Stimulated activated naive B cell treated with anti-CD40 and anti-IgM and Interleukin-4, amounts not matched to agents 10 μg/mL and 1 μg/mL and 100 μg/mL, for 72 hours (primary cell): Measurements from ENCODE around the gene ZNF76.

Experiments
- ATAC-seq, 2 donors: fragments of 150-1000 bp; cut with Tn5 transposase; replicated peaks; 2 replicates each; pipeline ENCODE4 v1.10.0; 2021; ENCODE audit warnings: moderate library complexity in 1 of 2
- DNase-seq: peaks from one replicate; pipeline ENCODE4 v3.0.0; 2021
- H3K27ac Mint-ChIP-seq: one replicate; pipeline ENCODE4 v1.8.0; 2022; ENCODE audit warnings: mild to moderate bottlenecking, mixed read lengths
- H3K27me3 Mint-ChIP-seq, 2 donors: one replicate each; pipeline ENCODE4 v1.8.0; 2022; ENCODE audit warnings: mixed read lengths in 2 of 2
- H3K36me3 Mint-ChIP-seq, 2 donors: one replicate each; pipeline ENCODE4 v1.8.0; 2022; ENCODE audit warnings: mixed read lengths in 2 of 2, mild to moderate bottlenecking in 1 of 2
- H3K4me1 Mint-ChIP-seq, 2 donors: one replicate each; pipeline ENCODE4 v1.8.0; 2022; ENCODE audit warnings: mixed read lengths in 2 of 2, mild to moderate bottlenecking in 1 of 2
- H3K4me3 Mint-ChIP-seq, 2 donors: one replicate each; pipeline ENCODE4 v1.8.0; 2022; ENCODE audit warnings: mild to moderate bottlenecking in 2 of 2, mixed read lengths in 2 of 2, moderate library complexity in 1 of 2
- H3K9me3 Mint-ChIP-seq, 2 donors: one replicate each; pipeline ENCODE4 v1.8.0; 2022; ENCODE audit warnings: mixed read lengths in 2 of 2, mild to moderate bottlenecking in 1 of 2

Gene ZNF76

GRCh38 chr6:35259194-35259947 is at the start of gene ZNF76:
TSS of gene ZNF76 (plus strand) at chr6:35259735. CDS start at chr6:35281152, 21,417 bp downstream.
- no peaks in the 10 kb centered on the region for H3K9me3 Mint-ChIP-seq
- peak; percentile 87 to 91 for ATAC-seq
- peak within 1 kb of the TSS; percentile 98 to 100 for H3K4me3 Mint-ChIP-seq
- H3K36me3 Mint-ChIP-seq = peaks cover 5 to 15% of the 10 kb centered on the region in 2 donors
- DNase-seq = peak; percentile 89
- H3K27me3 Mint-ChIP-seq = no peaks in the 10 kb centered on the region
- H3K4me1 Mint-ChIP-seq = peaks cover 39 to 51% of the 10 kb centered on the region in 2 donors
- H3K27ac Mint-ChIP-seq = peak within 1 kb of the TSS; percentile 99

DNA sequence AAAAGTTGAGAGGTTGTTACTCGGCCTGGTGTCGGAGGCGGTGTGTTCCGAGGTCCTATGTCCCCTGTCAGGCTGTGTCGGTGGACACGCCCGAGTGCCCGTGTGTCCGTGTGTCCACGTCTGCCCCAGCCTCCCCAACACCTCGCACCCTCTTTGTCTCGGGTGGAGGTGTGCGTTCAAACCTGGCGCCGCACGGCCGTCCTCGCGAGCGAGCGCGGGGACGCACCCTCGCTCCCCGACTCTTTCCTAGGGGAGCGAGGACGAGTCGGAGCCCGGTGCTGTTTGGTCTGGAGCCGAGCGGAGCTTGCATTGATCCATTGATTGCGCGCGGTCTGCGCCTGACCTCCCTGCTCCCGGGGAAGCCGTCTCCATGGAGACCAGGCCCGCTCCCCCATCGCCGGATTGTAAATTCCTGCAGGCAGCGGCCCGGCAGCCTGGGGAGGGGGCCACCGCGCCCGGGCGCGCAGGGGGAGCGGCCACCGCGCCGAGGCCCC is 46.2 kb upstream of the ZNF76 start:
- Mint-ChIP-seq H3K9me3 (no peaks in the 10 kb centered on the region), H3K4me1 (peaks cover 6 to 16% of the 10 kb centered on the region in 2 donors), H3K27ac (no peak overlapping the region), H3K36me3 (no peaks in the 10 kb centered on the region), H3K4me3 (peak overlapping the region; percentile 75 to 80), H3K27me3 (peaks cover 69 to 82% of the 10 kb centered on the region in 2 donors)
- DNase-seq (no peak), ATAC-seq (no peak)

DNA sequence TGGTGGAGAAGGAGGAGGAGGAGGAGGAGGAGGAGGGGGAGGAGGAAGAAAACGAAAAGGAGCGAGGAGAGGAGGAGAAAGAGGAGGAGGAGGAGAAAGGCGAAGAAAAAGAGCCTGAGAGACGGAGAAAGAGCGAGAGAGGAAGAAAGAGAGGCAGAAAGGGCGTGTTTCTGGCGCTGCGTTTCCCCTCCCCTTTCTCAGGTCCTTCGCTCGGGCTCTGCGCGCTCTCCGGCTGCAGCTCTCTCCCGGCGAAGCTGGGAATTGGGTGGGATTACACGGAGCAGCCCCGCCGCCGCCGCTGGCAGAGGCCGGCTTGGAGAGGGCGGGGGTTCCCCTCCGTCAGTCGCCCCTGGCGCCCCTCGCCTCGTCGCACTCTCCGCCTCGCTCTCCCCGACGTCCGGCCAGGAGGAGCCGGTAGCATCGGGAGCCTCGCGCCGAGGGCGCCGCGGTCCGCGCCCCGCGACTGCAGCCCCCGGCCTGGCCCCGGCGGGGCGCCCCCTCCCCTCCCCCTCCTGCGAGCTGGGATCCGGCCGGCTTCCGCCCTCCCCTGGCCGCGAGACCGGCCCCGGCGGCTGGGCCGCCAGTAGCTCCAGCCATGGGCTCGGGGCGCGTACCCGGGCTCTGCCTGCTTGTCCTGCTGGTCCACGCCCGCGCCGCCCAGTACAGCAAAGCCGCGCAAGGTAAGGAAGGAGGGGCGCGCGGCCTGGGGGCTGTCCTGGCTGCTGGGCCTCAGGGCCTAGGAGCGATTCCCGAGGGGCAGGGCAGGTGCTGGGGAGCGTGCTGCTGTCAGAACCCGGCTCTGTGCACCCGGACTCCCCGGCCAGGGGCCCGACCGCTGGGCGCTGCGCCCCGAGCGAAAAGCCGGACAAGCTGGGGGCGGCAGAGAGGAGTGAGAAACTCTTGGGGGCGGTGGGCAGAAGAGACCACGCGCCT is 45.4 kb upstream of the ZNF76 start, which contains the start of gene SCUBE3:
Gene SCUBE3 (plus strand): TSS at position 133 of the 933 bp plus-strand sequence. CDS start 463 bp downstream, at position 596.
- Mint-ChIP-seq H3K27ac (peak within 1 kb of the TSS; percentile 60), H3K9me3 (no peaks in the 10 kb centered on the region), H3K27me3 (peaks cover 61 to 79% of the 10 kb centered on the region in 2 donors)

GRCh38 chr6:35214869-35215664 is 44.5 kb upstream of the ZNF76 start:
- H3K4me3 Mint-ChIP-seq = no peak overlapping the region
- no peak overlapping the region for H3K27ac Mint-ChIP-seq
- no peak for ATAC-seq
- H3K9me3 Mint-ChIP-seq = no peaks in the 10 kb centered on the region
- DNase-seq = no peak
- peaks cover 0 to 8% of the 10 kb centered on the region in 2 donors for H3K4me1 Mint-ChIP-seq
- H3K36me3 Mint-ChIP-seq = peaks cover 0 to 1% of the 10 kb centered on the region in 2 donors
- peaks cover 60 to 78% of the 10 kb centered on the region in 2 donors for H3K27me3 Mint-ChIP-seq

More for the DNA sequence above, 45.4 kb upstream of the ZNF76 start, which contains the start of gene SCUBE3:
- DNase-seq (no peak), ATAC-seq (peak; percentile 58 to 72)
- H3K4me3 Mint-ChIP-seq = peak within 1 kb of the TSS; percentile 75 to 80
- H3K4me1 Mint-ChIP-seq = peaks cover under 1 to 9% of the 10 kb centered on the region in 2 donors
- peaks cover 0 to 1% of the 10 kb centered on the region in 2 donors for H3K36me3 Mint-ChIP-seq

DNA sequence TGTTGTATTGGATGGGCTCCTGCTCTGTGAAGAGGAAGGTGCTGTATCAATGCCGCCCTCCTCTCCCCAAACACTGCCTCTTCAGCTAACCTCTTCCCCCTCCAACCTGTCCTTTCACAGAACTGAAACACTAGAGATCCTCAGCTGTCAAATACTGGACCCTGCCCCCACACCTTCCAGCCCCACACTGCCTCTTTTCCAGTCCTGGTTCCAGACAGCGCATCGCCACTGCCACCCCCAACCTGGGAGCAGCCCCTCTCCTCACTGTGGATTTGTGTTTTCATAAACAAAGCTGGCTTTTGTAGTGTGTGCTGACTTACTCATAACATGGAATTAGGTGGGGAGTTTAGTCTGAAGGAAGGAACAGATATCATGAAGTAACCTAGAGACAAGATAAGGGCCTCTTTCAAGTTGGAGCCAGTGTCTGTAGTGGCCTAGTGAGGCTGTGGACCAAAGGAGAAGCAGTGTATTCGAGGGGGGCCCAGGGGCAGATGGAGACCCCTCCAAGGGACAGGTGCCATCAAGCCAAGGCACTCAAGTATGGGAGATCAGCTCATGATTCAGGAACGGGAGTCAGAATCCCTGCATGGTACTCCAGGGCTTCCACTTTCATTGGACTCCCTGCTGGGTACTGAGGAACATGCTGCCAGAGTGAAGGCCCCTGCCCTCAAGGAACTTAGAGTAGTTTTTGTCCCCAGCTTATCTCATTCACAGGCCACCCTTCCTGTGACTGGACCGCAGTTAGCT is 43.7 kb upstream of the ZNF76 start:
- no peak for ATAC-seq
- no peak overlapping the region for H3K4me3 Mint-ChIP-seq
- H3K36me3 Mint-ChIP-seq = peaks cover 0 to 1% of the 10 kb centered on the region in 2 donors
- no peaks in the 10 kb centered on the region for H3K9me3 Mint-ChIP-seq
- no peak overlapping the region for H3K27ac Mint-ChIP-seq
- no peak for DNase-seq
- H3K4me1 Mint-ChIP-seq = peaks cover 2 to 8% of the 10 kb centered on the region in 2 donors
- H3K27me3 Mint-ChIP-seq = peaks cover 59 to 81% of the 10 kb centered on the region in 2 donors

DNA sequence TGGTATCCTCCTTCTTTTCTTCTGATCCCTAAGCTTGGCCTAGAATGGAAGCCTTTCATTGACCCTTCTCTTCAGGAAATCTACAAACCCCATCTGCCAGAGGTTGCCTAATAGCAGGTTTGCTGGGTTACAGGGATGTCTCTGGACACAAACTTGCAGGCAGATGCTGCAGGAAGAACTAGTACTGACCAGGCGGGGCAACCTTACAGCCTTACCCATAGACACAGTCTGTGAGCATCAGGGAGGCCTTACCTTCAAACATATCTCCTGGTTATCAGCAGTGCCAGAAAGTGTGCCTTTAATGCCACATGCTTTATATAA is 43.2 kb upstream of the ZNF76 start:
- Mint-ChIP-seq H3K27ac (no peak overlapping the region), H3K4me3 (no peak overlapping the region), H3K9me3 (no peaks in the 10 kb centered on the region), H3K4me1 (peaks cover 3 to 8% of the 10 kb centered on the region in 2 donors), H3K27me3 (peaks cover 58 to 82% of the 10 kb centered on the region in 2 donors), H3K36me3 (peaks cover 0 to 1% of the 10 kb centered on the region in 2 donors)
- DNase-seq = no peak
- ATAC-seq = no peak

GRCh38 chr6:35216851-35217811 is 42.4 kb upstream of the ZNF76 start:
- H3K27ac Mint-ChIP-seq = no peak overlapping the region
- H3K4me1 Mint-ChIP-seq = peaks cover 3 to 8% of the 10 kb centered on the region in 2 donors
- H3K27me3 Mint-ChIP-seq = peaks cover 51 to 78% of the 10 kb centered on the region in 2 donors
- DNase-seq (no peak), ATAC-seq (no peak)
- H3K9me3 Mint-ChIP-seq = no peaks in the 10 kb centered on the region
- peaks cover 0 to 1% of the 10 kb centered on the region in 2 donors for H3K36me3 Mint-ChIP-seq
- H3K4me3 Mint-ChIP-seq = no peak overlapping the region

DNA sequence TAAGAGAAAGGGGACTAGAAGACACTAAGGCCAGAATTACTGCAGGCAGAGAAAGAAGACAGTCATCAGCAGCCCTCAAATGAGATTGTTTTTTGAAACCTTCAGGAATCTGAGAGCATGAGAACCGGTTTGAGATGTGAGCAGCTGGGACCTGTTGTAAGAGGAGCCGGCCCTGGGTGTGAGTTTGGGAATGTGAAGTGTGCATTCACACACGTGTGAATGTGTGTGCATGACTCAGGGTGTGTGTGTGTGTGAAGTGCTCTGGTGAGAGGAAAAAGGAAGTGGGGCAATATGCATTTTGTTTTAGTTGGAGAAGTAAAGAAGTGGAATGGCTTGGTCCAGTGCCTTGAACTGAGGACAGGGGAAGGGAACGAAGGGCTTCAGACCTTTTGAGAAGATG is 41.5 kb upstream of the ZNF76 start:
- Mint-ChIP-seq H3K27me3 (peaks cover 42 to 70% of the 10 kb centered on the region in 2 donors), H3K36me3 (peaks cover 0 to 1% of the 10 kb centered on the region in 2 donors), H3K4me3 (no peak overlapping the region), H3K4me1 (peaks cover 3 to 5% of the 10 kb centered on the region in 2 donors), H3K9me3 (no peaks in the 10 kb centered on the region), H3K27ac (no peak overlapping the region)
- DNase-seq (no peak), ATAC-seq (no peak)

DNA sequence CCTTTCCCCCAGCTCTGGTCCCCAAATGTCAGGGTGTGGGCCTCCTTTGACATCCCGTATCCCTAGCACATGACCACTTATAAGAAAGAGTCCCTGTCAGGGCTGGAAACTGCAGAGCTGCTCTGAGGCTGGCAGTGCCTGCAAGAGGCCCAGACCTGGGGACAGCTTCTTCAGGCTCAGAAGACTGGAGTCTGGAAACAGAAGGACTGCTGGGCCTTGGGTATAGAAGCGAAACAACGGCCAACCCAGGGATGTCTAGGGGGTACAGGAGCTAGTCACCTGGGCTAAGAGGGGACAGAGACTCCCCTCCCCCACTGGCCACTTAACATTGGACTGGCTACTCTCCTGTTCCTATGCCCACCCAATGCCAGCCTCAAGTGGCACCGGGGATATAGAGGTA is 41.1 kb upstream of the ZNF76 start:
- ATAC-seq (no peak), DNase-seq (no peak)
- Mint-ChIP-seq H3K9me3 (no peaks in the 10 kb centered on the region), H3K4me1 (peaks cover under 1 to 3% of the 10 kb centered on the region in 2 donors), H3K36me3 (peaks cover 0 to 1% of the 10 kb centered on the region in 2 donors), H3K27ac (no peak overlapping the region), H3K4me3 (no peak overlapping the region), H3K27me3 (peaks cover 37 to 65% of the 10 kb centered on the region in 2 donors)

GRCh38 chr6:35219683-35220326 is 39.7 kb upstream of the ZNF76 start:
- Mint-ChIP-seq H3K4me1 (peaks cover 0 to 3% of the 10 kb centered on the region in 2 donors), H3K4me3 (no peak overlapping the region), H3K27me3 (peaks cover 31 to 54% of the 10 kb centered on the region in 2 donors), H3K36me3 (peaks cover 0 to 3% of the 10 kb centered on the region in 2 donors), H3K9me3 (no peaks in the 10 kb centered on the region), H3K27ac (no peak overlapping the region)
- DNase-seq (no peak), ATAC-seq (no peak)

DNA sequence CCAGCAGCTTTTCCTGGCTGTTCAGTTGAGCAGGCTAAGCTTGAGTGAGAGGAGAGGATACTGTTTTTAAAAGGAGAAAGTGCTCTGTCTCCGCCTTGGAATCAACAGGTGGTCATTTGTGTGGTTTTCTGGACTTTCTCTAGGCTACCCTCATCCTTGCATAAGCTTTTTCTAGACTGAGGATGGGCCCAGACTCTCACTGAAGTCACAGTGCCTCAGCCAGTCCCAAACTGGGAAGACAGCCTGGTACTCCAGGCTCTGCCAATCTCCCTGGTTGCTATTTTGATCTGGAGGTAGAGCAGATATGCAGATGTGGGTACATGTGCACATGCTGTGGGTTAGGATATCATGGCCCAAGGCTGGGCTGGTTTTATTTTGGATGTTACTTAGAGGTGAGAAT is 38.8 kb upstream of the ZNF76 start:
- H3K27me3 Mint-ChIP-seq = peaks cover 25 to 46% of the 10 kb centered on the region in 2 donors
- peaks cover 0 to 3% of the 10 kb centered on the region in 2 donors for H3K36me3 Mint-ChIP-seq
- no peak overlapping the region for H3K27ac Mint-ChIP-seq
- no peaks in the 10 kb centered on the region for H3K9me3 Mint-ChIP-seq
- DNase-seq = no peak
- H3K4me3 Mint-ChIP-seq = no peak overlapping the region
- ATAC-seq = no peak
- H3K4me1 Mint-ChIP-seq = peaks cover 0 to 3% of the 10 kb centered on the region in 2 donors

GRCh38 chr6:35223396-35223795 is 36.1 kb upstream of the ZNF76 start:
- Mint-ChIP-seq H3K27ac (no peak overlapping the region), H3K27me3 (peaks cover 3 to 20% of the 10 kb centered on the region in 2 donors), H3K36me3 (peaks cover 2 to 4% of the 10 kb centered on the region in 2 donors), H3K4me1 (peaks cover 0 to 3% of the 10 kb centered on the region in 2 donors), H3K9me3 (no peaks in the 10 kb centered on the region), H3K4me3 (no peak overlapping the region)
- ATAC-seq = no peak
- no peak for DNase-seq
